Measurements from ENCODE around the gene MACO1. TPM values are rescaled to one million over a fixed set of nuclear protein-coding genes. Genes with fewer than 3 reads are reported as not detected.

MACO1 gene
- total and polyA plus RNA-seq, 2 of the 8 experiments (the other 6 are each of a cell fraction or from before 2014, with no cell fraction given) = 3.5 to 15.1 TPM

DNA sequence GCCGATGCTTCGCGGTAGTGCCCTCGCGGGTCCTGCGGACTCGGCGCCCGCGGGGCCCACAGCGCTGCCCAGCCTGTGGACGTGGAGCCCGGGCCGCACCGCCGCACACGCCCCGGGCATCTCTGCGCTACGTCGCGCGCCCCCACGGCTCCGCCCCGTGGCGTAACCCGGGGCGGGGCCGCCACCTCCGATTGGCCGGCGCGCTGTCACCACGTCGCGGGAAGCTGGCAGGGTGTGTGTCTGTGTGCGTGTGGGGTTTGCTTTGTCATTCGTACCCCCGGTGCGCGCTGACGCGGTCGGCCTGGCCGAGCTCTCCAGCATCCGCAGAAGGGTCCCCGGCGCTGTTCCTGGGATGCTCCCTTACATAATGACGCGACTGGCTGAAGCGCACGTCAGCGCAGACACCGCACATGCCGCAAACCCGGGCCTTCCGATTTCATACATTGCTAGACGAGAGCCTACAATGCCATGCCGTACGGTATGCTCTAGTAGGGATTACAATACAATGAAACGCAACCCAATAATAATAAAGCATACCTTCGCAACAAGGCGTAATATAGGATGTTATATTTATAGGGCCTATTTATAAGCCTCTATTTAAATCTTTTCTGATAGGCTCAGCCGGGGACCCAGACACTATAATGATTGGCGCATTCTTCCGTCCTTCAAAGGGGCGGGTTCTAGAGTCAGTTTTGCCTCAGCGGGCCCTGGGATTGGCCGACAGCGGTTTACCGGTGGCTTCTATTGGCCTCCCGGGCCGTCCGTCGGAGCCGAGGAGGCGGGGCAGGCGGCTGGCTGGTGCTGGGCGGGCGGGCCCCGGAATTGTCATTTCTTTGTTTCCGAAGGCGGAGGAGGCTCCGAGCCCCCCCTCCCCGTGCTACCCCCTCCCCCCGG lies at the start of gene MACO1 (continued):
- TF ChIP-seq, protein P1, sequence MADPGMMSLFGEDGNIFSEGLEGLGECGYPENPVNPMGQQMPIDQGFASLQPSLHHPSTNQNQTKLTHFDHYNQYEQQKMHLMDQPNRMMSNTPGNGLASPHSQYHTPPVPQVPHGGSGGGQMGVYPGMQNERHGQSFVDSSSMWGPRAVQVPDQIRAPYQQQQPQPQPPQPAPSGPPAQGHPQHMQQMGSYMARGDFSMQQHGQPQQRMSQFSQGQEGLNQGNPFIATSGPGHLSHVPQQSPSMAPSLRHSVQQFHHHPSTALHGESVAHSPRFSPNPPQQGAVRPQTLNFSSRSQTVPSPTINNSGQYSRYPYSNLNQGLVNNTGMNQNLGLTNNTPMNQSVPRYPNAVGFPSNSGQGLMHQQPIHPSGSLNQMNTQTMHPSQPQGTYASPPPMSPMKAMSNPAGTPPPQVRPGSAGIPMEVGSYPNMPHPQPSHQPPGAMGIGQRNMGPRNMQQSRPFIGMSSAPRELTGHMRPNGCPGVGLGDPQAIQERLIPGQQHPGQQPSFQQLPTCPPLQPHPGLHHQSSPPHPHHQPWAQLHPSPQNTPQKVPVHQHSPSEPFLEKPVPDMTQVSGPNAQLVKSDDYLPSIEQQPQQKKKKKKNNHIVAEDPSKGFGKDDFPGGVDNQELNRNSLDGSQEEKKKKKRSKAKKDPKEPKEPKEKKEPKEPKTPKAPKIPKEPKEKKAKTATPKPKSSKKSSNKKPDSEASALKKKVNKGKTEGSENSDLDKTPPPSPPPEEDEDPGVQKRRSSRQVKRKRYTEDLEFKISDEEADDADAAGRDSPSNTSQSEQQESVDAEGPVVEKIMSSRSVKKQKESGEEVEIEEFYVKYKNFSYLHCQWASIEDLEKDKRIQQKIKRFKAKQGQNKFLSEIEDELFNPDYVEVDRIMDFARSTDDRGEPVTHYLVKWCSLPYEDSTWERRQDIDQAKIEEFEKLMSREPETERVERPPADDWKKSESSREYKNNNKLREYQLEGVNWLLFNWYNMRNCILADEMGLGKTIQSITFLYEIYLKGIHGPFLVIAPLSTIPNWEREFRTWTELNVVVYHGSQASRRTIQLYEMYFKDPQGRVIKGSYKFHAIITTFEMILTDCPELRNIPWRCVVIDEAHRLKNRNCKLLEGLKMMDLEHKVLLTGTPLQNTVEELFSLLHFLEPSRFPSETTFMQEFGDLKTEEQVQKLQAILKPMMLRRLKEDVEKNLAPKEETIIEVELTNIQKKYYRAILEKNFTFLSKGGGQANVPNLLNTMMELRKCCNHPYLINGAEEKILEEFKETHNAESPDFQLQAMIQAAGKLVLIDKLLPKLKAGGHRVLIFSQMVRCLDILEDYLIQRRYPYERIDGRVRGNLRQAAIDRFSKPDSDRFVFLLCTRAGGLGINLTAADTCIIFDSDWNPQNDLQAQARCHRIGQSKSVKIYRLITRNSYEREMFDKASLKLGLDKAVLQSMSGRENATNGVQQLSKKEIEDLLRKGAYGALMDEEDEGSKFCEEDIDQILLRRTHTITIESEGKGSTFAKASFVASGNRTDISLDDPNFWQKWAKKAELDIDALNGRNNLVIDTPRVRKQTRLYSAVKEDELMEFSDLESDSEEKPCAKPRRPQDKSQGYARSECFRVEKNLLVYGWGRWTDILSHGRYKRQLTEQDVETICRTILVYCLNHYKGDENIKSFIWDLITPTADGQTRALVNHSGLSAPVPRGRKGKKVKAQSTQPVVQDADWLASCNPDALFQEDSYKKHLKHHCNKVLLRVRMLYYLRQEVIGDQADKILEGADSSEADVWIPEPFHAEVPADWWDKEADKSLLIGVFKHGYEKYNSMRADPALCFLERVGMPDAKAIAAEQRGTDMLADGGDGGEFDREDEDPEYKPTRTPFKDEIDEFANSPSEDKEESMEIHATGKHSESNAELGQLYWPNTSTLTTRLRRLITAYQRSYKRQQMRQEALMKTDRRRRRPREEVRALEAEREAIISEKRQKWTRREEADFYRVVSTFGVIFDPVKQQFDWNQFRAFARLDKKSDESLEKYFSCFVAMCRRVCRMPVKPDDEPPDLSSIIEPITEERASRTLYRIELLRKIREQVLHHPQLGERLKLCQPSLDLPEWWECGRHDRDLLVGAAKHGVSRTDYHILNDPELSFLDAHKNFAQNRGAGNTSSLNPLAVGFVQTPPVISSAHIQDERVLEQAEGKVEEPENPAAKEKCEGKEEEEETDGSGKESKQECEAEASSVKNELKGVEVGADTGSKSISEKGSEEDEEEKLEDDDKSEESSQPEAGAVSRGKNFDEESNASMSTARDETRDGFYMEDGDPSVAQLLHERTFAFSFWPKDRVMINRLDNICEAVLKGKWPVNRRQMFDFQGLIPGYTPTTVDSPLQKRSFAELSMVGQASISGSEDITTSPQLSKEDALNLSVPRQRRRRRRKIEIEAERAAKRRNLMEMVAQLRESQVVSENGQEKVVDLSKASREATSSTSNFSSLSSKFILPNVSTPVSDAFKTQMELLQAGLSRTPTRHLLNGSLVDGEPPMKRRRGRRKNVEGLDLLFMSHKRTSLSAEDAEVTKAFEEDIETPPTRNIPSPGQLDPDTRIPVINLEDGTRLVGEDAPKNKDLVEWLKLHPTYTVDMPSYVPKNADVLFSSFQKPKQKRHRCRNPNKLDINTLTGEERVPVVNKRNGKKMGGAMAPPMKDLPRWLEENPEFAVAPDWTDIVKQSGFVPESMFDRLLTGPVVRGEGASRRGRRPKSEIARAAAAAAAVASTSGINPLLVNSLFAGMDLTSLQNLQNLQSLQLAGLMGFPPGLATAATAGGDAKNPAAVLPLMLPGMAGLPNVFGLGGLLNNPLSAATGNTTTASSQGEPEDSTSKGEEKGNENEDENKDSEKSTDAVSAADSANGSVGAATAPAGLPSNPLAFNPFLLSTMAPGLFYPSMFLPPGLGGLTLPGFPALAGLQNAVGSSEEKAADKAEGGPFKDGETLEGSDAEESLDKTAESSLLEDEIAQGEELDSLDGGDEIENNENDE (IDR thresholded peaks at IDR 0.05; ENCODE audit: insufficient replicate concordance, low read length) = no peak
- TF ChIP-seq SP2 (IDR thresholded peaks at IDR 0.05; ENCODE audit: low read length) (peak; percentile 94), EGR1 (IDR thresholded peaks at IDR 0.05; ENCODE audit: borderline replicate concordance, low read depth, low read length) (no peak), CHD1 (IDR thresholded peaks at IDR 0.05; ENCODE audit: low read depth, low read length) (no peak), CEBPB (IDR thresholded peaks at IDR 0.05; ENCODE audit: low read depth, low read length) (no peak), GABPA (IDR thresholded peaks at IDR 0.05; ENCODE audit: borderline replicate concordance, insufficient read depth, low read length) (no peak), RFX5 (IDR thresholded peaks at IDR 0.05; ENCODE audit: borderline replicate concordance, low read depth, low read length) (no peak), RAD21 (IDR thresholded peaks at IDR 0.05 in 1 of 2, conservative IDR thresholded peaks at IDR 0.05 in 1 of 2; ENCODE audit: low read depth in 2 of 2, low read length in 2 of 2) (no peak), FOSL1 (IDR thresholded peaks at IDR 0.05; ENCODE audit: insufficient read depth, low read depth, low read length) (no peak)
